IPS-20b (cell line): Measurements from ENCODE around the gene TRIM31.

Experiments
- H3K27ac ChIP-seq: one replicate; pipeline ENCODE4 v1.5.1; 2013; ENCODE audit warnings: low read length
- H3K27me3 ChIP-seq: 2 replicates; pipeline ENCODE4 v1.6.1; 2013; ENCODE audit warnings: mild to moderate bottlenecking, low read length, inconsistent platforms; ENCODE audit not compliant: insufficient read depth
- H3K36me3 ChIP-seq: 2 replicates; pipeline ENCODE4 v1.6.1; 2013; ENCODE audit warnings: low read depth, mild to moderate bottlenecking, inconsistent platforms, low read length, moderate library complexity; ENCODE audit not compliant: insufficient read depth
- H3K4me1 ChIP-seq: 2 replicates; pipeline ENCODE4 v1.6.1; 2013; ENCODE audit warnings: mild to moderate bottlenecking, control low read depth, inconsistent platforms, low read length, moderate library complexity; ENCODE audit not compliant: insufficient read depth
- H3K4me3 ChIP-seq: 2 replicates; pipeline ENCODE4 v1.5.1; 2013; ENCODE audit warnings: mild to moderate bottlenecking, low read length, inconsistent platforms
- H3K9ac ChIP-seq: 2 replicates; pipeline ENCODE4 v1.6.1; 2013; ENCODE audit warnings: low read depth, mild to moderate bottlenecking, inconsistent platforms, low read length, moderate library complexity
- H3K9me3 ChIP-seq: 2 replicates; pipeline ENCODE4 v1.6.1; 2013; ENCODE audit warnings: mild to moderate bottlenecking, low read depth, low read length, inconsistent platforms; ENCODE audit not compliant: insufficient read depth

Gene TRIM31

GRCh38 chr6:30066577-30067459 lies 46.1 kb downstream of the TRIM31 start, which contains the start of gene PPP1R11:
Gene PPP1R11 (plus strand): TSS chr6:30067198. CDS start chr6:30067411, 213 bp downstream.
- Histone ChIP-seq H3K27ac (peak within 1 kb of the TSS; percentile 22), H3K9me3 (no peaks in the 10 kb centered on the region), H3K4me3 (peak within 1 kb of the TSS; percentile 84), H3K36me3 (peaks cover 32% of the 10 kb centered on the region), H3K27me3 (no peaks in the 10 kb centered on the region), H3K9ac (peak within 1 kb of the TSS; percentile 89), H3K4me1 (peaks cover 5% of the 10 kb centered on the region; the same call in 1 of the 2 replicates)

GRCh38 chr6:30066082-30066481 lies 46.8 kb downstream of the TRIM31 start:
- H3K4me1 ChIP-seq = peaks cover 6% of the 10 kb centered on the region; the same call in 1 of the 2 replicates
- no peaks in the 10 kb centered on the region for H3K9me3 ChIP-seq
- no peaks in the 10 kb centered on the region for H3K27me3 ChIP-seq
- peaks cover 32% of the 10 kb centered on the region for H3K36me3 ChIP-seq
- H3K4me3 ChIP-seq = peak overlapping the region; percentile 84
- peak overlapping the region; percentile 89 for H3K9ac ChIP-seq
- peak overlapping the region; percentile 22 for H3K27ac ChIP-seq

DNA sequence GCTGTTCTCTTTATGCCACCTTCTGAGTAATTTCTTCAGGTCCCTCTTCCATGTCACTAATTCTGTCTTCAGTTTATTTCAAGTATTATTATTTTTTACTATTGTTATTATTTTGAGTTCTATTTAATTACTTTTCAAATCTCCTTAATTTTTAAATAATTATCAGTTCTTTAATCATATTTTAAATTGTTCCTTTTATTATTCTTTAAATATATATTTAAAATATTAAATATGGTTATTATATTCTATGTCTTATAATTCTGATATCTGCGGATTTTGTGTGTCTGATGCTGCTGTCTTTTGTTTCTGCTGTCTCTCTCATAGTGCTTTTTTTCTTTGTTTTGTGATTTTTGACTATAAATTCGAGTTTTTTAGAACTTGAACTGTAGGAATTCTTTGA lies 49.6 kb downstream of the TRIM31 start:
- peaks cover 18% of the 10 kb centered on the region; the same call in 1 of the 2 replicates for H3K36me3 ChIP-seq
- no peaks in the 10 kb centered on the region for H3K27me3 ChIP-seq
- H3K27ac ChIP-seq = no peak overlapping the region
- H3K4me3 ChIP-seq = no peak overlapping the region
- H3K4me1 ChIP-seq = peaks cover 9% of the 10 kb centered on the region; the same call in 1 of the 2 replicates
- H3K9me3 ChIP-seq = no peaks in the 10 kb centered on the region
- no peak overlapping the region for H3K9ac ChIP-seq

GRCh38 chr6:30062471-30063178 lies 50.3 kb downstream of the TRIM31 start:
- Histone ChIP-seq H3K9ac (no peak overlapping the region), H3K27ac (no peak overlapping the region)

DNA sequence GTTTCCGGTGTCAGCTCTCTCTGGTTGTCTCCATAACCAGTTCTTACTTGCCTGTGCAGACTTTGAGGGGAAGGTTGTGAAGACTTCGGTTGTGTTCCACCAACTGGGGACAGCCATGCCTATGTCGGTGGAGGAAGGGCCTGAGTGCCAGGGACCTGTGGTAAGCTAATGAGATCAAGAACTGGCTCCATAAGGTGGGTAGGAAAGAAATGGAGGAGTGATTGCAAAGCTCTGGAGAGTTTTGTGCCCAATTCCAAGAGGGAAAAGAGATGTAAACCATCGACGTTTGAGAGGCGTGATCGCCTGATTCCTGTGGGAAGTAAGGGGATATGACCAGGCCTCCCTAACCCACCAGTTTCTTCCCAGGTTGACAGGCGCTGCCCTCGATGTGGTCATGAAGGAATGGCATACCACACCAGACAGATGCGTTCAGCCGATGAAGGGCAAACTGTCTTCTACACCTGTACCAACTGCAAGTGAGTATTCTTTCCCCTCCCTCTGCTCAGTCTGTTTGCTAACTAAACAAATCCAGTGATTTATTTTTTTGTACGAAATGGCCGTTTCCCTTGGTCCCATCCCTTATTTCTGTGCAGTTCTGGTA lies 50.9 kb downstream of the TRIM31 start:
- H3K4me3 ChIP-seq = peak overlapping the region; percentile 94
- no peaks in the 10 kb centered on the region for H3K27me3 ChIP-seq
- H3K36me3 ChIP-seq = peaks cover 24% of the 10 kb centered on the region
- H3K9me3 ChIP-seq = no peaks in the 10 kb centered on the region
- peak overlapping the region; percentile 97; the same call in 1 of the 2 replicates for H3K9ac ChIP-seq
- peak overlapping the region; percentile 65 for H3K27ac ChIP-seq
- peaks cover 9% of the 10 kb centered on the region; the same call in 1 of the 2 replicates for H3K4me1 ChIP-seq

More at GRCh38 chr6:30062471-30063178, 50.3 kb downstream of the TRIM31 start:
- H3K27me3 ChIP-seq = no peaks in the 10 kb centered on the region
- peaks cover 9% of the 10 kb centered on the region; the same call in 1 of the 2 replicates for H3K4me1 ChIP-seq
- peak overlapping the region; percentile 94 for H3K4me3 ChIP-seq
- H3K9me3 ChIP-seq = no peaks in the 10 kb centered on the region
- peaks cover 22% of the 10 kb centered on the region for H3K36me3 ChIP-seq

DNA sequence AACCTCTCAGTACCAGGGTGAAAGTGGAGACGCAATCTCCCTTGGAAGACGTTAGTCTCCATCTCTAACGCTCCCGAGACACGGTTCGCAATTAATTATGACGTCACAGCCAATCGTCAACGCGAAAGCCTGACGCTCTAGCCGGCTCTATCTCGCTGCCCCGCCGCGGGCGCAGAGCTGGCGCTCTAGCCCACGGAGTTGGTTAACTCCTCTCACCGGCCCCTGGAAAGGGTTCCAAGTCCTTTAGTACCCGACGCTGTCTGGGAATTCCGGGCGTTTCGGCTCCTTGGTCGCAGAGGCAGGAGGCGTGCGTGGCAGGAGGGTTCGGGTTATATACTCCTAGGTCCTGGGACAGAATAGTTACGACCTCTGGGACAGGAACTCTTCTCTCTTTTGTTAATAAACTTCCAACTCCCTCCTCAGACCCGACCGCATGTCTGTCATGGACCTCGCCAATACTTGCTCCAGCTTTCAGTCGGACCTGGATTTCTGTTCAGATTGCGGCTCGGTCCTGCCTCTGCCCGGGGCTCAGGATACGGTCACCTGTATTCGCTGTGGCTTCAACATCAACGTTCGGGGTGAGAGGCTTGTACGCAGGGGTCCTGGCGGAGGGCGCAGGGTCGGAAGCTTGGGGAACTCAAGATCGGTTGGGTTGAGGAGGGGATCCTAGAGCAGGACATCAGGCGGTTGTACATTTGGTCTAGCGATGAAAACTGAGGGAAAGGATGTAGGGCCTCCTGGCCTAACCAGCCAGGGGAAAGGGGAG lies 51.6 kb downstream of the TRIM31 start, which contains the start of gene POLR1H:
POLR1H (plus strand) TSS at position 174 of the 766 bp plus-strand sequence; CDS start at position 434, 260 bp downstream.
- Histone ChIP-seq H3K36me3 (peaks cover 24% of the 10 kb centered on the region), H3K9ac (peak within 1 kb of the TSS; percentile 97), H3K4me3 (peak within 1 kb of the TSS; percentile 94), H3K4me1 (peaks cover 9% of the 10 kb centered on the region; the same call in 1 of the 2 replicates), H3K27me3 (no peaks in the 10 kb centered on the region), H3K9me3 (no peaks in the 10 kb centered on the region), H3K27ac (peak within 1 kb of the TSS; percentile 65)

DNA sequence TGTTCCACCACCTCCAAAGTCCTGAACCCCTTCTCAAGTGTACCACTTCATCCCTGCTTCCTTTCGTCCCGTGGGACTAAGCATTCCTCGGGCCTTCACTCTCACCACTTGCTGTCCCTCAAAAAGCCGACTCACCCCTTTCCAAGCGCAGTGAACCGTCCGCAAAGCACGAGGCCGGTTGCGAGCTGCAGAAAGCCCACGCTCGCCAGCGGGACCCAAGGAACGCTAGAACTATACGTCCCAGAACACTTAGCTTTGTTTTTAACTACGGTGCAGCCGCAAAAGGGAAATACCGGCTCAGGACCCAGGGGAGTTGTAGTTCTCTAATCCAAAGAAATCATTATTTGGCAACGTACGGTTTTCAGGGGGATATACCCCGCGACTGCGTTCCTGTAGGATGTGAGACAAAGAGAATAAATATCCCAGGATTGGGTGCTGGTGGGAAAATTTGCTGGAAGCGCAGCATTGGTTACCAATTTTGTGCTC lies 52.2 kb downstream of the TRIM31 start:
- H3K27ac ChIP-seq = peak overlapping the region; percentile 65
- H3K9ac ChIP-seq = peak overlapping the region; percentile 97
- H3K36me3 ChIP-seq = peaks cover 24% of the 10 kb centered on the region
- no peaks in the 10 kb centered on the region for H3K27me3 ChIP-seq
- peak overlapping the region; percentile 94 for H3K4me3 ChIP-seq
- H3K4me1 ChIP-seq = peaks cover 9% of the 10 kb centered on the region; the same call in 1 of the 2 replicates
- no peaks in the 10 kb centered on the region for H3K9me3 ChIP-seq

GRCh38 chr6:30055513-30055912 lies 57.4 kb downstream of the TRIM31 start:
- H3K4me1 ChIP-seq = peaks cover 4% of the 10 kb centered on the region; the same call in 1 of the 2 replicates
- no peak overlapping the region for H3K27ac ChIP-seq
- H3K9me3 ChIP-seq = no peaks in the 10 kb centered on the region
- H3K9ac ChIP-seq = no peak overlapping the region
- peaks cover 6% of the 10 kb centered on the region; the same call in 1 of the 2 replicates for H3K36me3 ChIP-seq
- H3K27me3 ChIP-seq = no peaks in the 10 kb centered on the region
- H3K4me3 ChIP-seq = no peak overlapping the region

DNA sequence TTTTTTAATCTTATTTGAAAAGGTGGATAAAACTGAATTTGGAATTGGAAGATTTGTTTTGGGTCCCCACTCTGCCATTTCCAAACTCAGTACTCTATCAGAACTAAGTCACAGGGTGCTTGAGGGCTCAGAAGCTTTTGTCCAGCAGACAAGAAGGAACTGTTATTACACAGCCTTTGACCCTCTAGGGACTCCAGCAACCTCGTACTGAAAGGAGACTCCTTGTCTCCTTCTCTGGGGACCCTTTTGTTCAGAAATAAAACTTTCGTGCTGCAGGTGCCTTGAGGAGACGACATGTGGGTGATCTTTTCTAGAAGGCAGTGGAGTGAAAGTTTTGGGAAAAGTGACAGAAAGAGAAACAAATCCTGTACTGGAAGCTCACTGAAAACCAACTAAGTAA lies 59.2 kb downstream of the TRIM31 start:
- Histone ChIP-seq H3K9me3 (no peaks in the 10 kb centered on the region), H3K4me3 (no peak overlapping the region), H3K27me3 (no peaks in the 10 kb centered on the region), H3K9ac (no peak overlapping the region), H3K36me3 (peaks cover 6% of the 10 kb centered on the region; the same call in 1 of the 2 replicates), H3K27ac (no peak overlapping the region), H3K4me1 (no peaks in the 10 kb centered on the region)
